Kidney epithelial cell (primary cell): Measurements from ENCODE around the gene CEP97. TPM values are rescaled to one million over a fixed set of nuclear protein-coding genes. Genes with fewer than 3 reads are reported as not detected.

Experiments
- DNase-seq: peaks from one replicate; pipeline ENCODE4 v3.0.0-alpha.2; 2010; ENCODE audit warnings: low read depth
- H3K27me3 ChIP-seq: 2 replicates; pipeline ENCODE4 v1.6.0; 2011; ENCODE audit warnings: low read length; ENCODE audit not compliant: control insufficient read depth, insufficient read depth
- H3K36me3 ChIP-seq: 2 replicates; pipeline ENCODE4 v1.5.1; 2011; ENCODE audit warnings: low read length; ENCODE audit not compliant: control insufficient read depth, insufficient read depth
- H3K4me3 ChIP-seq: 2 replicates; pipeline ENCODE4 v1.5.1; 2011; ENCODE audit warnings: low read depth, mild to moderate bottlenecking, control low read depth, low read length
- CTCF ChIP-seq: IDR thresholded peaks from 2 replicates; pipeline ENCODE4 v1.5.1; 2011; ENCODE audit warnings: mild to moderate bottlenecking, moderate library complexity, low read length, control low read depth, inconsistent platforms; ENCODE audit not compliant: insufficient read depth, poor library complexity, severe bottlenecking
- total RNA-seq: library from RNA; depleted of rRNA; stranded (reverse); fragments of >200 nt; gene quantifications from 2 replicates; pipeline ENCODE4 v1.2.3, GENCODE V29; 2015

CEP97 gene
- total RNA-seq, 1 donor from 2014 or later, result 7.5 TPM

GRCh38 chr3:101806491-101806890, 82.1 kb downstream of the CEP97 start:
- no peak overlapping the region for H3K4me3 ChIP-seq
- DNase-seq, result no peak
- H3K27me3 ChIP-seq, result no peaks in the 10 kb centered on the region
- no peak for TF ChIP-seq CTCF
- peaks cover 3% of the 10 kb centered on the region for H3K36me3 ChIP-seq

- DNase-seq, result no peak
- H3K36me3 ChIP-seq, result peaks cover 3% of the 10 kb centered on the region
- no peaks in the 10 kb centered on the region for H3K27me3 ChIP-seq
- H3K4me3 ChIP-seq, result no peak overlapping the region
- TF ChIP-seq CTCF, result no peak
Observed at GRCh38 chr3:101807888-101808287, 83.5 kb downstream of the CEP97 start.

- Histone ChIP-seq H3K36me3 (peaks cover 1% of the 10 kb centered on the region), H3K4me3 (no peak overlapping the region), H3K27me3 (no peaks in the 10 kb centered on the region)
- peak; percentile 59 for TF ChIP-seq CTCF
- DNase-seq, result no peak
Observed at GRCh38 chr3:101809178-101810021, 85.0 kb downstream of the CEP97 start.

GRCh38 chr3:101810022-101810418, 85.6 kb downstream of the CEP97 start:
- Histone ChIP-seq H3K27me3 (no peaks in the 10 kb centered on the region), H3K4me3 (no peak overlapping the region), H3K36me3 (peaks cover 1% of the 10 kb centered on the region)
- no peak for TF ChIP-seq CTCF
- no peak for DNase-seq

GRCh38 chr3:101811875-101812274, 87.5 kb downstream of the CEP97 start:
- H3K27me3 ChIP-seq, result no peaks in the 10 kb centered on the region
- H3K4me3 ChIP-seq, result no peak overlapping the region
- no peak for DNase-seq
- TF ChIP-seq CTCF, result no peak
- peaks cover 1% of the 10 kb centered on the region for H3K36me3 ChIP-seq

GRCh38 chr3:101812895-101813294, 88.5 kb downstream of the CEP97 start:
- no peak for TF ChIP-seq CTCF
- H3K27me3 ChIP-seq, result no peaks in the 10 kb centered on the region
- DNase-seq, result no peak
- H3K36me3 ChIP-seq, result peaks cover 1% of the 10 kb centered on the region
- no peak overlapping the region for H3K4me3 ChIP-seq
